Measurements from ENCODE around the gene HSD17B12. TPM values are rescaled to one million over a fixed set of nuclear protein-coding genes. Genes with fewer than 3 reads are reported as not detected.
A peak's percentile ranks its signal among the peaks of the same experiment; 100 is the strongest.

Gene HSD17B12
- total and polyA plus RNA-seq, 2 experiments from 2014 or later, result 128 to 168 TPM

DNA sequence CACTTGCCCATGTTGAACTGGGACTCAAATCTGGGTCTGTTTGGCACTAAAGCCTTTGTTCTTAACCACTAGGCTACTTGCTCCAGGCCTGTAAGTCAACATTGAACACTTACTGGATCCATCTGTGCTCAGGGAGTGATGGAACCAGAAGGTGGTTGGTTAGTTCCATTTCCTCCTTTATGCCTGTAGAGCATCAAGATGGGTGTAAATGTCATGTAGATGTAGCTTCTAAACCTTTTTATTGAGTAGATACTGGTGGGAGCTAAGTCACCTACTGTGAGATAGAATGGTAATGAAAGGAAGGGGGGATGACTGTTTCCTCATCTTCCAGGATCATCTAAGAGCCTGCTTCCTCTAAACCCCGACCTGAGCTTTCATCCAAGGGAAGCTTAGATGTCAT lies 161.5 kb downstream of the HSD17B12 start:
- no peaks in the 10 kb centered on the region for H3K9me2 ChIP-seq (ENCODE audit: insufficient read depth)
- no peaks in the 10 kb centered on the region for H3K4me1 ChIP-seq (ENCODE audit: insufficient read depth)
- H3K79me2 ChIP-seq (replicated peaks; ENCODE audit: insufficient read depth), result no peaks in the 10 kb centered on the region
- H3K27me3 ChIP-seq (ENCODE audit: insufficient read depth), result no peaks in the 10 kb centered on the region
- peaks cover 11% of the 10 kb centered on the region; the same call in 2 of the 3 replicates for H3K4me1 Mint-ChIP-seq
- H3K9me3 Mint-ChIP-seq, result no peaks in the 10 kb centered on the region; the same call in 2 of the 3 replicates
- H3K36me3 ChIP-seq (ENCODE audit: insufficient read depth), result peaks cover 20% of the 10 kb centered on the region; the same call in 1 of the 2 replicates
- no peak overlapping the region for H3K4me2 ChIP-seq
- H3K27ac ChIP-seq (ENCODE audit: low read depth), result no peak overlapping the region
- no peak overlapping the region for H2AFZ ChIP-seq
- DNase-seq (ENCODE audit: low spot score) (no peak), ATAC-seq (peak; percentile 34; the same call in 2 of the 3 replicates)
- H4K20me1 ChIP-seq (replicated peaks; ENCODE audit: insufficient read depth), result 0 out of 2 replicates have a peak, but pooled peaks cover 3% of the 10 kb centered on the region
- no peaks in the 10 kb centered on the region for H3K27me3 Mint-ChIP-seq (ENCODE audit: insufficient read depth, low read depth, poor library complexity)
- H3F3A ChIP-seq (replicated peaks; ENCODE audit: low read depth), result no peaks in the 10 kb centered on the region
- no peak overlapping the region for H3K27ac Mint-ChIP-seq
- no peak for TF ChIP-seq NANOG (IDR thresholded peaks at IDR 0.05; ENCODE audit: borderline replicate concordance)
- TF ChIP-seq JUNB (IDR thresholded peaks at IDR 0.05; ENCODE audit: unreplicated experiment), result no peak
- TF ChIP-seq, protein P1, sequence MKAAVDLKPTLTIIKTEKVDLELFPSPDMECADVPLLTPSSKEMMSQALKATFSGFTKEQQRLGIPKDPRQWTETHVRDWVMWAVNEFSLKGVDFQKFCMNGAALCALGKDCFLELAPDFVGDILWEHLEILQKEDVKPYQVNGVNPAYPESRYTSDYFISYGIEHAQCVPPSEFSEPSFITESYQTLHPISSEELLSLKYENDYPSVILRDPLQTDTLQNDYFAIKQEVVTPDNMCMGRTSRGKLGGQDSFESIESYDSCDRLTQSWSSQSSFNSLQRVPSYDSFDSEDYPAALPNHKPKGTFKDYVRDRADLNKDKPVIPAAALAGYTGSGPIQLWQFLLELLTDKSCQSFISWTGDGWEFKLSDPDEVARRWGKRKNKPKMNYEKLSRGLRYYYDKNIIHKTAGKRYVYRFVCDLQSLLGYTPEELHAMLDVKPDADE (IDR thresholded peaks at IDR 0.05), result no peak
- TF ChIP-seq, protein P2, sequence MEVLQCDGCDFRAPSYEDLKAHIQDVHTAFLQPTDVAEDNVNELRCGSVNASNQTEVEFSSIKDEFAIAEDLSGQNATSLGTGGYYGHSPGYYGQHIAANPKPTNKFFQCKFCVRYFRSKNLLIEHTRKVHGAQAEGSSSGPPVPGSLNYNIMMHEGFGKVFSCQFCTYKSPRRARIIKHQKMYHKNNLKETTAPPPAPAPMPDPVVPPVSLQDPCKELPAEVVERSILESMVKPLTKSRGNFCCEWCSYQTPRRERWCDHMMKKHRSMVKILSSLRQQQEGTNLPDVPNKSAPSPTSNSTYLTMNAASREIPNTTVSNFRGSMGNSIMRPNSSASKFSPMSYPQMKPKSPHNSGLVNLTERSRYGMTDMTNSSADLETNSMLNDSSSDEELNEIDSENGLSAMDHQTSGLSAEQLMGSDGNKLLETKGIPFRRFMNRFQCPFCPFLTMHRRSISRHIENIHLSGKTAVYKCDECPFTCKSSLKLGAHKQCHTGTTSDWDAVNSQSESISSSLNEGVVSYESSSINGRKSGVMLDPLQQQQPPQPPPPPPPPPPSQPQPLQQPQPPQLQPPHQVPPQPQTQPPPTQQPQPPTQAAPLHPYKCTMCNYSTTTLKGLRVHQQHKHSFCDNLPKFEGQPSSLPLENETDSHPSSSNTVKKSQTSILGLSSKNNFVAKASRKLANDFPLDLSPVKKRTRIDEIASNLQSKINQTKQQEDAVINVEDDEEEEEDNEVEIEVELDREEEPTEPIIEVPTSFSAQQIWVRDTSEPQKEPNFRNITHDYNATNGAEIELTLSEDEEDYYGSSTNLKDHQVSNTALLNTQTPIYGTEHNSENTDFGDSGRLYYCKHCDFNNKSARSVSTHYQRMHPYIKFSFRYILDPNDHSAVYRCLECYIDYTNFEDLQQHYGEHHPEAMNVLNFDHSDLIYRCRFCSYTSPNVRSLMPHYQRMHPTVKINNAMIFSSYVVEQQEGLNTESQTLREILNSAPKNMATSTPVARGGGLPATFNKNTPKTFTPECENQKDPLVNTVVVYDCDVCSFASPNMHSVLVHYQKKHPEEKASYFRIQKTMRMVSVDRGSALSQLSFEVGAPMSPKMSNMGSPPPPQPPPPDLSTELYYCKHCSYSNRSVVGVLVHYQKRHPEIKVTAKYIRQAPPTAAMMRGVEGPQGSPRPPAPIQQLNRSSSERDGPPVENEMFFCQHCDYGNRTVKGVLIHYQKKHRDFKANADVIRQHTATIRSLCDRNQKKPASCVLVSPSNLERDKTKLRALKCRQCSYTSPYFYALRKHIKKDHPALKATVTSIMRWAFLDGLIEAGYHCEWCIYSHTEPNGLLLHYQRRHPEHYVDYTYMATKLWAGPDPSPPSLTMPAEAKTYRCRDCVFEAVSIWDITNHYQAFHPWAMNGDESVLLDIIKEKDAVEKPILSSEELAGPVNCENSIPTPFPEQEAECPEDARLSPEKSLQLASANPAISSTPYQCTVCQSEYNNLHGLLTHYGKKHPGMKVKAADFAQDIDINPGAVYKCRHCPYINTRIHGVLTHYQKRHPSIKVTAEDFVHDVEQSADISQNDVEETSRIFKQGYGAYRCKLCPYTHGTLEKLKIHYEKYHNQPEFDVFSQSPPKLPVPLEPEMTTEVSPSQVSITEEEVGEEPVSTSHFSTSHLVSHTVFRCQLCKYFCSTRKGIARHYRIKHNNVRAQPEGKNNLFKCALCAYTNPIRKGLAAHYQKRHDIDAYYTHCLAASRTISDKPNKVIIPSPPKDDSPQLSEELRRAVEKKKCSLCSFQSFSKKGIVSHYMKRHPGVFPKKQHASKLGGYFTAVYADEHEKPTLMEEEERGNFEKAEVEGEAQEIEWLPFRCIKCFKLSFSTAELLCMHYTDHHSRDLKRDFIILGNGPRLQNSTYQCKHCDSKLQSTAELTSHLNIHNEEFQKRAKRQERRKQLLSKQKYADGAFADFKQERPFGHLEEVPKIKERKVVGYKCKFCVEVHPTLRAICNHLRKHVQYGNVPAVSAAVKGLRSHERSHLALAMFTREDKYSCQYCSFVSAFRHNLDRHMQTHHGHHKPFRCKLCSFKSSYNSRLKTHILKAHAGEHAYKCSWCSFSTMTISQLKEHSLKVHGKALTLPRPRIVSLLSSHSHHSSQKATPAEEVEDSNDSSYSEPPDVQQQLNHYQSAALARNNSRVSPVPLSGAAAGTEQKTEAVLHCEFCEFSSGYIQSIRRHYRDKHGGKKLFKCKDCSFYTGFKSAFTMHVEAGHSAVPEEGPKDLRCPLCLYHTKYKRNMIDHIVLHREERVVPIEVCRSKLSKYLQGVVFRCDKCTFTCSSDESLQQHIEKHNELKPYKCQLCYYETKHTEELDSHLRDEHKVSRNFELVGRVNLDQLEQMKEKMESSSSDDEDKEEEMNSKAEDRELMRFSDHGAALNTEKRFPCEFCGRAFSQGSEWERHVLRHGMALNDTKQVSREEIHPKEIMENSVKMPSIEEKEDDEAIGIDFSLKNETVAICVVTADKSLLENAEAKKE (CRISPR knock-in tag; IDR thresholded peaks at IDR 0.05), result 0 out of 2 replicates have a peak, but pooled peaks have one; percentile 24
- TF ChIP-seq ZNF331 (CRISPR knock-in tag; IDR thresholded peaks at IDR 0.05; ENCODE audit: low read depth), result no peak
- TF ChIP-seq, protein P3, sequence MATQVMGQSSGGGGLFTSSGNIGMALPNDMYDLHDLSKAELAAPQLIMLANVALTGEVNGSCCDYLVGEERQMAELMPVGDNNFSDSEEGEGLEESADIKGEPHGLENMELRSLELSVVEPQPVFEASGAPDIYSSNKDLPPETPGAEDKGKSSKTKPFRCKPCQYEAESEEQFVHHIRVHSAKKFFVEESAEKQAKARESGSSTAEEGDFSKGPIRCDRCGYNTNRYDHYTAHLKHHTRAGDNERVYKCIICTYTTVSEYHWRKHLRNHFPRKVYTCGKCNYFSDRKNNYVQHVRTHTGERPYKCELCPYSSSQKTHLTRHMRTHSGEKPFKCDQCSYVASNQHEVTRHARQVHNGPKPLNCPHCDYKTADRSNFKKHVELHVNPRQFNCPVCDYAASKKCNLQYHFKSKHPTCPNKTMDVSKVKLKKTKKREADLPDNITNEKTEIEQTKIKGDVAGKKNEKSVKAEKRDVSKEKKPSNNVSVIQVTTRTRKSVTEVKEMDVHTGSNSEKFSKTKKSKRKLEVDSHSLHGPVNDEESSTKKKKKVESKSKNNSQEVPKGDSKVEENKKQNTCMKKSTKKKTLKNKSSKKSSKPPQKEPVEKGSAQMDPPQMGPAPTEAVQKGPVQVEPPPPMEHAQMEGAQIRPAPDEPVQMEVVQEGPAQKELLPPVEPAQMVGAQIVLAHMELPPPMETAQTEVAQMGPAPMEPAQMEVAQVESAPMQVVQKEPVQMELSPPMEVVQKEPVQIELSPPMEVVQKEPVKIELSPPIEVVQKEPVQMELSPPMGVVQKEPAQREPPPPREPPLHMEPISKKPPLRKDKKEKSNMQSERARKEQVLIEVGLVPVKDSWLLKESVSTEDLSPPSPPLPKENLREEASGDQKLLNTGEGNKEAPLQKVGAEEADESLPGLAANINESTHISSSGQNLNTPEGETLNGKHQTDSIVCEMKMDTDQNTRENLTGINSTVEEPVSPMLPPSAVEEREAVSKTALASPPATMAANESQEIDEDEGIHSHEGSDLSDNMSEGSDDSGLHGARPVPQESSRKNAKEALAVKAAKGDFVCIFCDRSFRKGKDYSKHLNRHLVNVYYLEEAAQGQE (IDR thresholded peaks at IDR 0.05; ENCODE audit: unreplicated experiment), result no peak
- H3K36me3 Mint-ChIP-seq (ENCODE audit: low read depth), result peaks cover 33% of the 10 kb centered on the region
- no peak overlapping the region for H3K4me3 ChIP-seq
- H3K4me3 Mint-ChIP-seq, result no peak overlapping the region

Measured in GM23338 (cell line).